Measurements from ENCODE around the gene YBX3. TPM values are rescaled to one million over a fixed set of nuclear protein-coding genes. Genes with fewer than 3 reads are reported as not detected.

Gene YBX3
- total RNA-seq, 4 donors from 2014 or later: 281 to 567 (median 448) TPM

- TF ChIP-seq CTCF (IDR thresholded peaks at IDR 0.05): no peak
- no peak for DNase-seq (ENCODE audit: low spot score)
- ATAC-seq (ENCODE audit: low FRiP score): no peak
Measured at GRCh38 chr12:10705655-10706054, 17.5 kb downstream of the YBX3 start.

- no peak for ATAC-seq (ENCODE audit: low FRiP score)
- TF ChIP-seq CTCF (IDR thresholded peaks at IDR 0.05): no peak
Measured at GRCh38 chr12:10701843-10702242, 21.3 kb downstream of the YBX3 start.

GRCh38 chr12:10701131-10701681 lies 21.9 kb downstream of the YBX3 start:
- TF ChIP-seq CTCF (IDR thresholded peaks at IDR 0.05): no peak
- DNase-seq (ENCODE audit: low spot score): no peak
- no peak for ATAC-seq (ENCODE audit: low FRiP score)

More at GRCh38 chr12:10701843-10702242, 21.3 kb downstream of the YBX3 start:
- DNase-seq (ENCODE audit: low spot score): no peak

- DNase-seq (ENCODE audit: low spot score) (no peak), ATAC-seq (ENCODE audit: low FRiP score) (no peak)
- no peak for TF ChIP-seq CTCF (IDR thresholded peaks at IDR 0.05)
Measured at GRCh38 chr12:10700581-10700980, 22.5 kb downstream of the YBX3 start.

- DNase-seq (ENCODE audit: low spot score): no peak
- no peak for TF ChIP-seq CTCF (IDR thresholded peaks at IDR 0.05)
- ATAC-seq (ENCODE audit: low FRiP score): no peak
Measured at GRCh38 chr12:10697862-10698261, 25.3 kb downstream of the YBX3 start.

- ATAC-seq (ENCODE audit: low FRiP score) (no peak), DNase-seq (ENCODE audit: low spot score) (no peak)
- TF ChIP-seq CTCF (IDR thresholded peaks at IDR 0.05): no peak
Measured at GRCh38 chr12:10697156-10697555, 26.0 kb downstream of the YBX3 start.

- TF ChIP-seq CTCF (IDR thresholded peaks at IDR 0.05): no peak
- ATAC-seq (ENCODE audit: low FRiP score) (no peak), DNase-seq (ENCODE audit: low spot score) (no peak)
Measured at GRCh38 chr12:10690906-10691305, 32.2 kb downstream of the YBX3 start.
